Measurements from ENCODE around the gene ABCB6. TPM values are rescaled to one million over a fixed set of nuclear protein-coding genes. Genes with fewer than 3 reads are reported as not detected.

ABCB6 gene
- total and polyA plus RNA-seq, 10 of the 15 experiments (the other 5 are each of a cell fraction or from before 2014, with no cell fraction given) = 2.3 to 22.1 (median 13.8) TPM

GRCh38 chr2:219160186-219161017, 58.4 kb downstream of the ABCB6 start, which contains the start of gene NHEJ1 (continued):
- TF ChIP-seq BCLAF1 (IDR thresholded peaks at IDR 0.05) = no peak
- TF ChIP-seq NBN (IDR thresholded peaks at IDR 0.05) = peak; percentile 84
- TF ChIP-seq, protein P1, sequence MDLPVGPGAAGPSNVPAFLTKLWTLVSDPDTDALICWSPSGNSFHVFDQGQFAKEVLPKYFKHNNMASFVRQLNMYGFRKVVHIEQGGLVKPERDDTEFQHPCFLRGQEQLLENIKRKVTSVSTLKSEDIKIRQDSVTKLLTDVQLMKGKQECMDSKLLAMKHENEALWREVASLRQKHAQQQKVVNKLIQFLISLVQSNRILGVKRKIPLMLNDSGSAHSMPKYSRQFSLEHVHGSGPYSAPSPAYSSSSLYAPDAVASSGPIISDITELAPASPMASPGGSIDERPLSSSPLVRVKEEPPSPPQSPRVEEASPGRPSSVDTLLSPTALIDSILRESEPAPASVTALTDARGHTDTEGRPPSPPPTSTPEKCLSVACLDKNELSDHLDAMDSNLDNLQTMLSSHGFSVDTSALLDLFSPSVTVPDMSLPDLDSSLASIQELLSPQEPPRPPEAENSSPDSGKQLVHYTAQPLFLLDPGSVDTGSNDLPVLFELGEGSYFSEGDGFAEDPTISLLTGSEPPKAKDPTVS (IDR thresholded peaks at IDR 0.05; ENCODE audit: low read depth, low read length) = no peak
- peak; percentile 47 for TF ChIP-seq HCFC1 (IDR thresholded peaks at IDR 0.05; ENCODE audit: low read length)
- no peak for TF ChIP-seq ZNF622 (IDR thresholded peaks at IDR 0.05)
- no peak for TF ChIP-seq TBL1XR1 (IDR thresholded peaks at IDR 0.05; ENCODE audit: low read depth, low read length)
- TF ChIP-seq RELA (IDR thresholded peaks at IDR 0.05; ENCODE audit: borderline replicate concordance, partially characterized antibody) = no peak
- no peak for TF ChIP-seq JUND (IDR thresholded peaks at IDR 0.05; ENCODE audit: low read depth, low read length)
- TF ChIP-seq, protein P2, sequence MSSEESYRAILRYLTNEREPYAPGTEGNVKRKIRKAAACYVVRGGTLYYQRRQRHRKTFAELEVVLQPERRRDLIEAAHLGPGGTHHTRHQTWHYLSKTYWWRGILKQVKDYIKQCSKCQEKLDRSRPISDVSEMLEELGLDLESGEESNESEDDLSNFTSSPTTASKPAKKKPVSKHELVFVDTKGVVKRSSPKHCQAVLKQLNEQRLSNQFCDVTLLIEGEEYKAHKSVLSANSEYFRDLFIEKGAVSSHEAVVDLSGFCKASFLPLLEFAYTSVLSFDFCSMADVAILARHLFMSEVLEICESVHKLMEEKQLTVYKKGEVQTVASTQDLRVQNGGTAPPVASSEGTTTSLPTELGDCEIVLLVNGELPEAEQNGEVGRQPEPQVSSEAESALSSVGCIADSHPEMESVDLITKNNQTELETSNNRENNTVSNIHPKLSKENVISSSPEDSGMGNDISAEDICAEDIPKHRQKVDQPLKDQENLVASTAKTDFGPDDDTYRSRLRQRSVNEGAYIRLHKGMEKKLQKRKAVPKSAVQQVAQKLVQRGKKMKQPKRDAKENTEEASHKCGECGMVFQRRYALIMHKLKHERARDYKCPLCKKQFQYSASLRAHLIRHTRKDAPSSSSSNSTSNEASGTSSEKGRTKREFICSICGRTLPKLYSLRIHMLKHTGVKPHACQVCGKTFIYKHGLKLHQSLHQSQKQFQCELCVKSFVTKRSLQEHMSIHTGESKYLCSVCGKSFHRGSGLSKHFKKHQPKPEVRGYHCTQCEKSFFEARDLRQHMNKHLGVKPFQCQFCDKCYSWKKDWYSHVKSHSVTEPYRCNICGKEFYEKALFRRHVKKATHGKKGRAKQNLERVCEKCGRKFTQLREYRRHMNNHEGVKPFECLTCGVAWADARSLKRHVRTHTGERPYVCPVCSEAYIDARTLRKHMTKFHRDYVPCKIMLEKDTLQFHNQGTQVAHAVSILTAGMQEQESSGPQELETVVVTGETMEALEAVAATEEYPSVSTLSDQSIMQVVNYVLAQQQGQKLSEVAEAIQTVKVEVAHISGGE (CRISPR knock-in tag; IDR thresholded peaks at IDR 0.05) = no peak
- TF ChIP-seq BHLHE40 (IDR thresholded peaks at IDR 0.05; ENCODE audit: borderline replicate concordance in 1 of 2, low read depth in 2 of 2, low read length in 1 of 2) = peak; percentile 73 to 86; a peak in 3 of 4 replicates

Other genes starting within 250 kb of the ABCB6 start
Only the 7 nearest of the 21 such genes appear.
- gene ZFAND2B, start 12.2 kb downstream of the ABCB6 start, total RNA-seq (2014; rRNA removed) = 24.7 and 28.1 TPM in 2 replicates
- 13.8 and 14.8 TPM in 2 replicates for gene ZFAND2B, start 12.2 kb downstream of the ABCB6 start, total RNA-seq (2014; rRNA removed; fragmentation: Illumina TruSeq; extraction: Trizol)
- gene ZFAND2B, start 12.2 kb downstream of the ABCB6 start, total RNA-seq (2021) = 23.1 and 26.8 TPM in 2 replicates
- gene ZFAND2B, start 12.2 kb downstream of the ABCB6 start, polyA plus RNA-seq (2011; rRNA removed) = 13.4 and 21.4 TPM in 2 replicates
- 14.3 and 18.7 TPM in 2 replicates for gene ZFAND2B, start 12.2 kb downstream of the ABCB6 start, polyA plus RNA-seq (2014; fragmentation: Illumina TruSeq; extraction: Trizol)
- 10 to 100 TPM in 1 of 2 experiments, 1 to 10 TPM in 1; 5.4 to 10.7 TPM for gene ZFAND2B, start 12.2 kb downstream of the ABCB6 start, polyA plus RNA-seq (2014; fragmentation: Nextera tagmentation; extraction: Ambion mirVana)
- gene ZFAND2B, start 12.2 kb downstream of the ABCB6 start, polyA plus RNA-seq (2014; rRNA removed) = 26.8 and 28.3 TPM in 2 replicates
- gene ZFAND2B, start 12.2 kb downstream of the ABCB6 start, polyA plus RNA-seq (2016; fragmentation: Nextera tagmentation; extraction: Ambion mirVana) = 10 to 100 TPM; 23.4 to 26.7 TPM
- gene ATG9A, start 10.7 kb upstream of the ABCB6 start, total RNA-seq (2014; rRNA removed) = 11.6 and 13.1 TPM in 2 replicates
- gene ATG9A, start 10.7 kb upstream of the ABCB6 start, total RNA-seq (2014; rRNA removed; fragmentation: Illumina TruSeq; extraction: Trizol) = 8.1 and 9.8 TPM in 2 replicates
- 20.8 and 22.9 TPM in 2 replicates for gene ATG9A, start 10.7 kb upstream of the ABCB6 start, total RNA-seq (2021)
- gene ATG9A, start 10.7 kb upstream of the ABCB6 start, polyA plus RNA-seq (2011; rRNA removed) = 20.7 and 37.5 TPM in 2 replicates
- gene ATG9A, start 10.7 kb upstream of the ABCB6 start, polyA plus RNA-seq (2014; fragmentation: Illumina TruSeq; extraction: Trizol) = 10.3 and 12.5 TPM in 2 replicates
- under 1 TPM in 1 of 2 experiments, not detected in 1; 0.16 TPM for gene ATG9A, start 10.7 kb upstream of the ABCB6 start, polyA plus RNA-seq (2014; fragmentation: Nextera tagmentation; extraction: Ambion mirVana)
- 14.6 and 16.9 TPM in 2 replicates for gene ATG9A, start 10.7 kb upstream of the ABCB6 start, polyA plus RNA-seq (2014; rRNA removed)
- gene ATG9A, start 10.7 kb upstream of the ABCB6 start, polyA plus RNA-seq (2016; fragmentation: Nextera tagmentation; extraction: Ambion mirVana) = 10 to 100 TPM; 20.2 to 22.7 TPM
- 34.2 and 40.6 TPM in 2 replicates for gene ANKZF1, start 10.8 kb upstream of the ABCB6 start, total RNA-seq (2014; rRNA removed)
- gene ANKZF1, start 10.8 kb upstream of the ABCB6 start, total RNA-seq (2014; rRNA removed; fragmentation: Illumina TruSeq; extraction: Trizol) = 20.3 TPM in 2 replicates
- 35.3 and 39.2 TPM in 2 replicates for gene ANKZF1, start 10.8 kb upstream of the ABCB6 start, total RNA-seq (2021)
- gene ANKZF1, start 10.8 kb upstream of the ABCB6 start, polyA plus RNA-seq (2011; rRNA removed) = 102 and 104 TPM in 2 replicates
- 17.8 and 23.6 TPM in 2 replicates for gene ANKZF1, start 10.8 kb upstream of the ABCB6 start, polyA plus RNA-seq (2014; fragmentation: Illumina TruSeq; extraction: Trizol)
- gene ANKZF1, start 10.8 kb upstream of the ABCB6 start, polyA plus RNA-seq (2014; fragmentation: Nextera tagmentation; extraction: Ambion mirVana) = 1 to 10 TPM; 3.1 to 5.0 TPM
- 48.1 and 49.5 TPM in 2 replicates for gene ANKZF1, start 10.8 kb upstream of the ABCB6 start, polyA plus RNA-seq (2014; rRNA removed)
- gene ANKZF1, start 10.8 kb upstream of the ABCB6 start, polyA plus RNA-seq (2016; fragmentation: Nextera tagmentation; extraction: Ambion mirVana) = 10 to 100 TPM; 35.8 to 36.6 TPM
- 3.7 and 5.1 TPM in 2 replicates for gene GLB1L, start 26.5 kb upstream of the ABCB6 start, total RNA-seq (2014; rRNA removed)
- 2.1 and 3.3 TPM in 2 replicates for gene GLB1L, start 26.5 kb upstream of the ABCB6 start, total RNA-seq (2014; rRNA removed; fragmentation: Illumina TruSeq; extraction: Trizol)
- gene GLB1L, start 26.5 kb upstream of the ABCB6 start, total RNA-seq (2021) = 2.8 and 4.5 TPM in 2 replicates
- 2.8 and 3.4 TPM in 2 replicates for gene GLB1L, start 26.5 kb upstream of the ABCB6 start, polyA plus RNA-seq (2011; rRNA removed)
- gene GLB1L, start 26.5 kb upstream of the ABCB6 start, polyA plus RNA-seq (2014; fragmentation: Illumina TruSeq; extraction: Trizol) = 3.5 and 5.5 TPM in 2 replicates
- gene GLB1L, start 26.5 kb upstream of the ABCB6 start, polyA plus RNA-seq (2014; fragmentation: Nextera tagmentation; extraction: Ambion mirVana) = 1 to 10 TPM in 1 of 2 experiments, under 1 TPM in 1; 0.29 to 1.0 TPM
- gene GLB1L, start 26.5 kb upstream of the ABCB6 start, polyA plus RNA-seq (2014; rRNA removed) = 4.5 and 4.6 TPM in 2 replicates
- 1 to 10 TPM; 1.3 to 2.6 TPM for gene GLB1L, start 26.5 kb upstream of the ABCB6 start, polyA plus RNA-seq (2016; fragmentation: Nextera tagmentation; extraction: Ambion mirVana)
- 11.0 and 13.6 TPM in 2 replicates for gene STK16, start 26.5 kb upstream of the ABCB6 start, total RNA-seq (2014; rRNA removed)
- 24.9 and 26.5 TPM in 2 replicates for gene STK16, start 26.5 kb upstream of the ABCB6 start, total RNA-seq (2014; rRNA removed; fragmentation: Illumina TruSeq; extraction: Trizol)
- gene STK16, start 26.5 kb upstream of the ABCB6 start, total RNA-seq (2021) = 28.8 and 33.9 TPM in 2 replicates
- 30.1 and 50.1 TPM in 2 replicates for gene STK16, start 26.5 kb upstream of the ABCB6 start, polyA plus RNA-seq (2011; rRNA removed)
- gene STK16, start 26.5 kb upstream of the ABCB6 start, polyA plus RNA-seq (2014; fragmentation: Illumina TruSeq; extraction: Trizol) = 23.0 and 45.6 TPM in 2 replicates
- 1 to 10 TPM; 8.4 to 9.0 TPM for gene STK16, start 26.5 kb upstream of the ABCB6 start, polyA plus RNA-seq (2014; fragmentation: Nextera tagmentation; extraction: Ambion mirVana)
- gene STK16, start 26.5 kb upstream of the ABCB6 start, polyA plus RNA-seq (2014; rRNA removed) = 30.8 and 31.2 TPM in 2 replicates
- 1 to 10 TPM; 4.3 to 5.9 TPM for gene STK16, start 26.5 kb upstream of the ABCB6 start, polyA plus RNA-seq (2016; fragmentation: Nextera tagmentation; extraction: Ambion mirVana)
- gene TUBA4B, start 34.3 kb upstream of the ABCB6 start, total RNA-seq (2014; rRNA removed) = not detected in 2 replicates
- gene TUBA4B, start 34.3 kb upstream of the ABCB6 start, total RNA-seq (2014; rRNA removed; fragmentation: Illumina TruSeq; extraction: Trizol) = not detected in 2 replicates
- gene TUBA4B, start 34.3 kb upstream of the ABCB6 start, total RNA-seq (2021) = not detected in 2 replicates
- 0.07 TPM in 1 of 2 replicates, not detected in the other for gene TUBA4B, start 34.3 kb upstream of the ABCB6 start, polyA plus RNA-seq (2011; rRNA removed)
- gene TUBA4B, start 34.3 kb upstream of the ABCB6 start, polyA plus RNA-seq (2014; fragmentation: Illumina TruSeq; extraction: Trizol) = not detected in 2 replicates
- not detected for gene TUBA4B, start 34.3 kb upstream of the ABCB6 start, polyA plus RNA-seq (2014; fragmentation: Nextera tagmentation; extraction: Ambion mirVana)
- gene TUBA4B, start 34.3 kb upstream of the ABCB6 start, polyA plus RNA-seq (2014; rRNA removed) = not detected in 2 replicates
- not detected for gene TUBA4B, start 34.3 kb upstream of the ABCB6 start, polyA plus RNA-seq (2016; fragmentation: Nextera tagmentation; extraction: Ambion mirVana)
- 126 and 130 TPM in 2 replicates for gene TUBA4A, start 35.0 kb upstream of the ABCB6 start, total RNA-seq (2014; rRNA removed)
- gene TUBA4A, start 35.0 kb upstream of the ABCB6 start, total RNA-seq (2014; rRNA removed; fragmentation: Illumina TruSeq; extraction: Trizol) = 81.9 and 89.4 TPM in 2 replicates
- 117 and 142 TPM in 2 replicates for gene TUBA4A, start 35.0 kb upstream of the ABCB6 start, total RNA-seq (2021)
- gene TUBA4A, start 35.0 kb upstream of the ABCB6 start, polyA plus RNA-seq (2011; rRNA removed) = 85.4 and 270 TPM in 2 replicates
- 308 and 325 TPM in 2 replicates for gene TUBA4A, start 35.0 kb upstream of the ABCB6 start, polyA plus RNA-seq (2014; fragmentation: Illumina TruSeq; extraction: Trizol)
- gene TUBA4A, start 35.0 kb upstream of the ABCB6 start, polyA plus RNA-seq (2014; fragmentation: Nextera tagmentation; extraction: Ambion mirVana) = 10 to 100 TPM; 58.2 to 88.6 TPM
- 118 and 122 TPM in 2 replicates for gene TUBA4A, start 35.0 kb upstream of the ABCB6 start, polyA plus RNA-seq (2014; rRNA removed)
- 100 to 1,000 TPM; 229 to 254 TPM for gene TUBA4A, start 35.0 kb upstream of the ABCB6 start, polyA plus RNA-seq (2016; fragmentation: Nextera tagmentation; extraction: Ambion mirVana)

Measured in GM12878 (cell line).